Esophagus muscularis mucosa (tissue), 4 donors: ENCODE measurements around the gene PTCD1.

Source experiments
- CTCF ChIP-seq, 3 experiments: fragments of 200-600 bp in 2 of 3; fragments of 450-650 bp in 1 of 3; sonication (generic) in 2 of 3; IDR thresholded peaks; one replicate each; pipeline ENCODE4 v1.5.1; 2017 to 2019; ENCODE audit warnings: antibody characterized with exemption in 3 of 3, mild to moderate bottlenecking in 2 of 3, moderate library complexity in 1 of 3
- EP300 ChIP-seq: sonication (generic); formaldehyde crosslinking; IDR thresholded peaks from one replicate; pipeline ENCODE4 v1.6.1; 2017; ENCODE audit warnings: antibody characterized with exemption
- POLR2A ChIP-seq: fragments of 450-650 bp; IDR thresholded peaks from one replicate; pipeline ENCODE4 v1.6.1; 2017; ENCODE audit warnings: antibody characterized with exemption, moderate library complexity, mild to moderate bottlenecking, low read depth
- POLR2AphosphoS5 ChIP-seq, 2 donors: sonication (generic); formaldehyde crosslinking; IDR thresholded peaks; one replicate each; pipeline ENCODE4 v1.6.1; 2017; ENCODE audit warnings: antibody characterized with exemption in 2 of 2

DNA sequence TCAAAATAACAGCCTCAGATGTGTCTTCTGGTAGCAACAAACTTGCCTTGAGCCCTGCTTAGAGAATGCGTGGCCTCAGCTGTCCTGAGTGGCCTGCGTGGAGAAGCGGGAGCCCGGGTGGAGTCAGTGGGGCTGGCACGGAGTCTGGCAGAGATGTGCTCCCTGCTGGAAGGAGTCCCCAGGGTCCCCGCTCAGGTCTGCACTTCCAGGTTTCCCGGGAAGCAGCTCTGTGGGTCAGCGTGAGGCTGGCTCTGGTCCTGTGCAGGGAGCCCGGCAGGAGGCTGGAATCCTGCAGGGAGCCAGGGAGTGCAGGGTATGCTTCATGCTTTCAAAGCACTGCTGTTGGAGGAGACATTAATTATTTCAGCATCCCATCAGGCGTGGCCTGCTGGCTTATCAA lies 10.3 kb upstream of the PTCD1 start:
- no peak for TF ChIP-seq CTCF (IDR thresholded peaks at IDR 0.05)
- no peak for TF ChIP-seq POLR2A
- no peak for TF ChIP-seq EP300
- no peak for TF ChIP-seq POLR2AphosphoS5 (IDR thresholded peaks at IDR 0.05)
